Measurements from ENCODE around the gene HYOU1.

Gene HYOU1

GRCh38 chr11:119091178-119091577, 34.2 kb upstream of the HYOU1 start:
- no peak for TF ChIP-seq CTCF (IDR thresholded peaks at IDR 0.05; ENCODE audit: borderline replicate concordance, insufficient read depth, low read depth, low read length)
- no peak overlapping the region for H3K4me3 ChIP-seq (ENCODE audit: low read depth, low read length)

- TF ChIP-seq CTCF (IDR thresholded peaks at IDR 0.05; ENCODE audit: borderline replicate concordance, insufficient read depth, low read depth, low read length), result no peak
Observed at GRCh38 chr11:119089319-119089718, 32.3 kb upstream of the HYOU1 start.

GRCh38 chr11:119088406-119088805, 31.4 kb upstream of the HYOU1 start:
- no peak for TF ChIP-seq CTCF (IDR thresholded peaks at IDR 0.05; ENCODE audit: borderline replicate concordance, insufficient read depth, low read depth, low read length)
- no peak overlapping the region for H3K4me3 ChIP-seq (ENCODE audit: low read depth, low read length)

More at GRCh38 chr11:119089319-119089718, 32.3 kb upstream of the HYOU1 start:
- H3K4me3 ChIP-seq (ENCODE audit: low read depth, low read length), result no peak overlapping the region

GRCh38 chr11:119087747-119088241, 30.8 kb upstream of the HYOU1 start:
- H3K4me3 ChIP-seq (ENCODE audit: low read depth, low read length), result no peak overlapping the region
- no peak for TF ChIP-seq CTCF (IDR thresholded peaks at IDR 0.05; ENCODE audit: borderline replicate concordance, insufficient read depth, low read depth, low read length)

GRCh38 chr11:119087123-119087522, 30.1 kb upstream of the HYOU1 start:
- no peak overlapping the region for H3K4me3 ChIP-seq (ENCODE audit: low read depth, low read length)
- TF ChIP-seq CTCF (IDR thresholded peaks at IDR 0.05; ENCODE audit: borderline replicate concordance, insufficient read depth, low read depth, low read length), result no peak

GRCh38 chr11:119085437-119085847, 28.4 kb upstream of the HYOU1 start:
- TF ChIP-seq CTCF (IDR thresholded peaks at IDR 0.05; ENCODE audit: borderline replicate concordance, insufficient read depth, low read depth, low read length), result no peak
- H3K4me3 ChIP-seq (ENCODE audit: low read depth, low read length), result peak overlapping the region; percentile 70

GRCh38 chr11:119084663-119085436, 27.8 kb upstream of the HYOU1 start, which contains the start of gene HMBS:
Gene HMBS (plus strand): TSS chr11:119084881. CDS start chr11:119085034, 153 bp downstream.
- no peak for TF ChIP-seq CTCF (IDR thresholded peaks at IDR 0.05; ENCODE audit: borderline replicate concordance, insufficient read depth, low read depth, low read length)
- peak within 1 kb of the TSS; percentile 70 for H3K4me3 ChIP-seq (ENCODE audit: low read depth, low read length)
